ENCODE results near the gene B4GALT5.

B4GALT5 gene

DNA sequence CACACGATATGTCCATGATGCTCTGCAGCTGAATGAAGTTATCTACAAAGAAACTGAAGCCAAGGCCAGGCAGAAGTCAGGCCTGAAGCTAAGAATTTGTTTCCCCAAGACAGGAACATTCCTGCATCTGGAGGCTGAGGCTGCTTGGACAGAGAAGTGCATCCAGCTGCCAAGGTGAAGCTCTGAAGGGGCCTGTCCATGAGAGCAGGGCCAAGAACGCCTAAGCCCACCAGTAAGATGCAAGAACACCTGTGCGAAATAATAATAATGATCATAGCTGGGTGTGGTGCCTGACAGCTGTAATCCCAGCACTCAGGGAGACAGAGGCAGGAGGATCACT lies 37.7 kb upstream of the B4GALT5 start:
- TF ChIP-seq, protein P1, sequence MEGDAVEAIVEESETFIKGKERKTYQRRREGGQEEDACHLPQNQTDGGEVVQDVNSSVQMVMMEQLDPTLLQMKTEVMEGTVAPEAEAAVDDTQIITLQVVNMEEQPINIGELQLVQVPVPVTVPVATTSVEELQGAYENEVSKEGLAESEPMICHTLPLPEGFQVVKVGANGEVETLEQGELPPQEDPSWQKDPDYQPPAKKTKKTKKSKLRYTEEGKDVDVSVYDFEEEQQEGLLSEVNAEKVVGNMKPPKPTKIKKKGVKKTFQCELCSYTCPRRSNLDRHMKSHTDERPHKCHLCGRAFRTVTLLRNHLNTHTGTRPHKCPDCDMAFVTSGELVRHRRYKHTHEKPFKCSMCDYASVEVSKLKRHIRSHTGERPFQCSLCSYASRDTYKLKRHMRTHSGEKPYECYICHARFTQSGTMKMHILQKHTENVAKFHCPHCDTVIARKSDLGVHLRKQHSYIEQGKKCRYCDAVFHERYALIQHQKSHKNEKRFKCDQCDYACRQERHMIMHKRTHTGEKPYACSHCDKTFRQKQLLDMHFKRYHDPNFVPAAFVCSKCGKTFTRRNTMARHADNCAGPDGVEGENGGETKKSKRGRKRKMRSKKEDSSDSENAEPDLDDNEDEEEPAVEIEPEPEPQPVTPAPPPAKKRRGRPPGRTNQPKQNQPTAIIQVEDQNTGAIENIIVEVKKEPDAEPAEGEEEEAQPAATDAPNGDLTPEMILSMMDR (IDR thresholded peaks at IDR 0.05): no peak
- no peak overlapping the region for H3K4me3 ChIP-seq (ENCODE audit: low read depth in 1 of 2, low read length in 1 of 2)
- H3K27me3 ChIP-seq: no peaks in the 10 kb centered on the region
- H3K36me3 ChIP-seq: no peaks in the 10 kb centered on the region
- peak overlapping the region; percentile 81 for H3K27ac ChIP-seq
- peaks cover 28 to 31% of the 10 kb centered on the region in 2 experiments for H3K4me1 ChIP-seq (ENCODE audit: control insufficient read depth in 1 of 2, insufficient read depth in 1 of 2, low read depth in 1 of 2, low read length in 1 of 2)
- H3K9me3 ChIP-seq: no peaks in the 10 kb centered on the region

DNA sequence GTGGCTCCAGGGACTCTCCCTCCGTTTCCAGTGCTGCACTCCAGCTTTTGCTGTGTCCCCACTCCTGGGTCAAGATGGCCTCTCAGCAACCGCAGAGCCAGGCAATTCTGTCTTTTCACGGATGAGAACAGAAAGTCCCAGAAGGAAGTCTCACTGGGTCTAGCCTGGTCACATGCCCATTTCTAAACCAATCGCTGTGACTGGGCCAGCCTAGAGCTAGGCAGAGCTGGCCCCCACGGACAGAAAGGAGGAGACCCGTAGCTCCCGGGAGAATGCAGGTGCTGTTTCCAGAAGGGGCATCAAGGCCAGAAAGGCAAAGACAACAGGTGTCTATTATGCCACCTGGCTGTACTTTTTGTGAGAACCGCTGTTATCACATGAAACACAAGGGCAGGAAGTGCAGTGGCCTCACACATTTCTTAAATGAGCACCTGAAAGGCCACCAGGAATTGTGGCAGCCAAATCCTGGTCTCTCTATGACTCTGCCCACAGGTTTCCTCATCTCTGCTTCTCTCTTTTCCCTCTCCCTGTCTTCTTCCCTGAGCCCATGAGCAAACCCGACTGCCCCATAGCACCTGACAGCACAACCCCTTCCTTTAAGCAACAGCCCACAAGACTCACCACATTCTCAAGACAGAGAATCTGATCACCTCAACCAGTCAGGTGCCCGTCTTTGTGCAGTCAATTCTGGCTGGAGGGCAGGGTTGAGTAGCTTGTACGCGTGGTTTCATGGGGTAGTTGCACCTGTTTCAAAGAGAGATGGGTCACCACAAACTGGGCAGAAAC lies 37.1 kb upstream of the B4GALT5 start:
- H3K4me1 ChIP-seq (ENCODE audit: control insufficient read depth in 1 of 2, insufficient read depth in 1 of 2, low read depth in 1 of 2, low read length in 1 of 2): peaks cover 28 to 31% of the 10 kb centered on the region in 2 experiments
- peak overlapping the region; percentile 81 for H3K27ac ChIP-seq
- no peaks in the 10 kb centered on the region for H3K27me3 ChIP-seq
- no peaks in the 10 kb centered on the region for H3K9me3 ChIP-seq
- TF ChIP-seq, protein P1 (IDR thresholded peaks at IDR 0.05): no peak
- H3K4me3 ChIP-seq (ENCODE audit: low read depth in 1 of 2, low read length in 1 of 2): peak overlapping the region; percentile 28 to 29
- no peaks in the 10 kb centered on the region for H3K36me3 ChIP-seq

DNA sequence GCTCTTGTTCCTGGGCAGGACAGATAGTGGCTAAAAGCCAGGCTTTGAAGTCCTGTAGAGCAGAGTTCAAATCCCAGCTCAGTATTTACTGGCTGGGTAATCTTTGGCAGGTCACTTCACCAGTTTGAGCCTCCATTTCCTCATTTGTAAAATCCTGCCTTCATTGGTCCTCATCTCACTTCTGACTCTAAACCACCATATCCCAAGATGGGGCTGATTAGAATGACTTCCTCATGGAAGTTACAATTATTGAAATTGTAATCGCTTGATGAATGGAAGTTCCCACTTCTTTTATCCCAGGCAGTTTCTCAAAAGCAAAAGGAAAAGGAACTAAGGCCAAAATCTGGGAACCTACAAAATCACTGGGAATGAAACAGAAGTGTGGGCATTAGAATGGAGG lies 35.9 kb upstream of the B4GALT5 start:
- peaks cover 28 to 31% of the 10 kb centered on the region in 2 experiments for H3K4me1 ChIP-seq (ENCODE audit: control insufficient read depth in 1 of 2, insufficient read depth in 1 of 2, low read depth in 1 of 2, low read length in 1 of 2)
- H3K27me3 ChIP-seq: no peaks in the 10 kb centered on the region
- H3K36me3 ChIP-seq: no peaks in the 10 kb centered on the region
- H3K27ac ChIP-seq: peak overlapping the region; percentile 81
- H3K9me3 ChIP-seq: no peaks in the 10 kb centered on the region
- no peak overlapping the region for H3K4me3 ChIP-seq (ENCODE audit: low read depth in 1 of 2, low read length in 1 of 2)
- TF ChIP-seq, protein P1 (IDR thresholded peaks at IDR 0.05): no peak

DNA sequence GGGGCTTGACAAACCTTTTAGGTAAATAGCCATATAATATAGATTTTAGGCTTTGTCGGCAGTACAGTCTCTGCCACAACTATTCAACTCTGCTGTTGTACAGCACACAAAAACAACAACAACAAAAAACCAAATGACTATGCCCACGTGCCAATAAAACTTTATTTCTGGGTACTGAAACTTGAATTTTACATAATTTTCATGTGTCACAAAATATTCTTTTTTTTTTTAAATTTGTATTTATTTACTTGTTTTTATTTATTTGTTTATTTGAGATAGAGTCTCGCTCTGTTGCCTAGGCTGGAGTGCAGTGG lies 34.8 kb upstream of the B4GALT5 start:
- Histone ChIP-seq H3K4me1 (ENCODE audit: control insufficient read depth in 1 of 2, insufficient read depth in 1 of 2, low read depth in 1 of 2, low read length in 1 of 2) (peaks cover 28 to 31% of the 10 kb centered on the region in 2 experiments), H3K27ac (no peak overlapping the region)

DNA sequence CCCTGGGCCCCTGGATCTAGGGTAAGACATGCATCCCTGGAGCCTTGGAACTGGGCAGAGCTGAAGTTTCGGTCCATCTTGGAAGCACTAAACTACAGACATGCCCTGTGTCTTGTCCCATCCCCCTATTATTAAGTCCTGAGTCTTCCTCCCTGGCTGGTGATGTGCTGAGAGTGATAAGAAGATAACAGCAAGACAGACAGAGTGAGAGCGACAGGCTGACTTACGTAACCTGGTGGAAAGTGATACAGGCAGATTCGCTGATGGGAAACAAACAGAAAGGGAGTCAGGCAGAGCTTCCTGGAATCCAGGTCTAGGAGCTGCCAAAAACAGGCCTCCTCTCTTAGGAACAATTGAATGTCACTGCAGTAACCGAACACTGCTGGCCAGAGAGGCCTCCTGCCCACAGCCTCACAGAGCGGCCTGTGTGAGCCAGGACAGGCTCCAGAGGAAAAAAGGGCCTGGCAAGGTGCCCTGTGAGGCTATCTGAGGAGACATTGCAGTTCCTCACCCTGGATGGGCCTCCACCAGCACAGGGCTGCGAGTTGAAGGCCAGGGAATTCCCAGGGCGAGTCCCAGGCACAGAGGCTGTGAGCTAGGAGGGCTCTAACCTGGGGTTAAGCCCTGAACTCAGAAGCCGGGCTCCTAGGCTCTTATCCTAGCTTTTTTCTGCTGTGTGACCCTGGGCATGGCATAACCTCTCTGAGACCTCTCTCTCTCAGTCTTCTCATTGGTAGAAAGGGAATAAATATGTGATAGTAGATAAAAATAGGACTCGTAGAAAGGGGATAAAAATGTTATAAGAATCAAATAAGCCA lies 34.2 kb upstream of the B4GALT5 start:
- H3K27ac ChIP-seq: peak overlapping the region; percentile 52
- H3K4me3 ChIP-seq (ENCODE audit: low read depth in 1 of 2, low read length in 1 of 2): no peak overlapping the region
- H3K4me1 ChIP-seq (ENCODE audit: control insufficient read depth in 1 of 2, insufficient read depth in 1 of 2, low read depth in 1 of 2, low read length in 1 of 2): peaks cover 28 to 31% of the 10 kb centered on the region in 2 experiments
- H3K9me3 ChIP-seq: no peaks in the 10 kb centered on the region
- TF ChIP-seq, protein P1 (IDR thresholded peaks at IDR 0.05): no peak
- no peaks in the 10 kb centered on the region for H3K36me3 ChIP-seq
- H3K27me3 ChIP-seq: no peaks in the 10 kb centered on the region

More for the DNA sequence above, 34.8 kb upstream of the B4GALT5 start:
- no peaks in the 10 kb centered on the region for H3K36me3 ChIP-seq
- no peaks in the 10 kb centered on the region for H3K9me3 ChIP-seq
- no peak overlapping the region for H3K4me3 ChIP-seq (ENCODE audit: low read depth in 1 of 2, low read length in 1 of 2)
- TF ChIP-seq, protein P1 (IDR thresholded peaks at IDR 0.05): no peak
- no peaks in the 10 kb centered on the region for H3K27me3 ChIP-seq

All from neutrophil (primary cell).